Common myeloid progenitor, CD34-positive (primary cell): ENCODE data around the gene SLC23A3.

ENCODE experiments used
- CTCF ChIA-PET: fragments of 350-600 bp; sonication (Branson Sonifier 250); formaldehyde crosslinking; loops from one replicate; lab custom pipeline; 2021; ENCODE audit warnings: antibody characterized with exemption; lab: Charles Lee
- POLR2A ChIA-PET: fragments of 350-600 bp; sonication (Branson Sonifier 250); formaldehyde crosslinking; loops from one replicate; lab custom pipeline; 2021; ENCODE audit warnings: antibody characterized with exemption; lab: Charles Lee
- DNase-seq, 3 donors: peaks; one replicate each; pipeline versions ENCODE4 v3.0.0 to v3.0.0-alpha.2; 2013
- H3K27ac ChIP-seq, 2 experiments: 1 replicate in 1 of 2; 2 replicates in 1 of 2; pipeline ENCODE4 v1.7.0; 2013; ENCODE audit warnings: inconsistent platforms in 2 of 2, low read length in 2 of 2, mild to moderate bottlenecking in 2 of 2, low read depth in 1 of 2, moderate library complexity in 1 of 2; ENCODE audit not compliant: severe bottlenecking in 2 of 2, insufficient read depth in 1 of 2, poor library complexity in 1 of 2
- H3K27me3 ChIP-seq, 5 experiments: replicated peaks in 2 of 5; 1 replicate in 3 of 5; 2 replicates in 2 of 5; pipeline versions ENCODE4 v1.6.1 to v1.7.0; 2013; ENCODE audit warnings: low read length in 4 of 5, mild to moderate bottlenecking in 2 of 5, moderate library complexity in 2 of 5, inconsistent platforms in 1 of 5; ENCODE audit not compliant: insufficient read depth in 5 of 5, control insufficient read depth in 4 of 5
- H3K36me3 ChIP-seq, 4 experiments: 1 replicate in 2 of 4; 2 replicates in 2 of 4; pipeline versions ENCODE4 v1.6.1 to v1.7.0; 2013; ENCODE audit warnings: low read length in 3 of 4, control low read depth in 1 of 4, mild to moderate bottlenecking in 1 of 4; ENCODE audit not compliant: control insufficient read depth in 4 of 4, insufficient read depth in 4 of 4
- H3K4me1 ChIP-seq, 4 experiments: 1 replicate in 3 of 4; 2 replicates in 1 of 4; pipeline versions ENCODE4 v1.6.1 to v1.7.1; 2013; ENCODE audit warnings: low read length in 3 of 4, mild to moderate bottlenecking in 3 of 4, control low read depth in 1 of 4, inconsistent platforms in 1 of 4, moderate library complexity in 1 of 4; ENCODE audit not compliant: control insufficient read depth in 4 of 4, insufficient read depth in 4 of 4; ENCODE audit errors: control extremely low read depth in 1 of 4
- H3K4me3 ChIP-seq, 7 experiments: 1 replicate in 4 of 7; 2 replicates in 3 of 7; pipeline versions ENCODE4 v1.5.1 to v1.7.0; 2013; ENCODE audit warnings: mild to moderate bottlenecking in 7 of 7, low read length in 6 of 7, moderate library complexity in 6 of 7, inconsistent platforms in 2 of 7, low read depth in 2 of 7, control low read depth in 1 of 7; ENCODE audit not compliant: insufficient read depth in 4 of 7, control insufficient read depth in 1 of 7; ENCODE audit errors: extremely low read depth in 1 of 7
- H3K9me3 ChIP-seq, 5 experiments: 1 replicate in 4 of 5; 2 replicates in 1 of 5; pipeline versions ENCODE4 v1.6.1 to v1.7.1; 2013; ENCODE audit warnings: low read length in 4 of 5, mild to moderate bottlenecking in 2 of 5, inconsistent platforms in 1 of 5, low read depth in 1 of 5, moderate library complexity in 1 of 5; ENCODE audit not compliant: control insufficient read depth in 4 of 5, insufficient read depth in 2 of 5; ENCODE audit errors: control extremely low read depth in 1 of 5
- WGBS: methylation state at CpG from one replicate; pipeline ENCODE4 v1.1.5; 2013; ENCODE audit not compliant: insufficient coverage; 5-methylcytosine and 5-hydroxymethylcytosine counted together

Gene SLC23A3

DNA sequence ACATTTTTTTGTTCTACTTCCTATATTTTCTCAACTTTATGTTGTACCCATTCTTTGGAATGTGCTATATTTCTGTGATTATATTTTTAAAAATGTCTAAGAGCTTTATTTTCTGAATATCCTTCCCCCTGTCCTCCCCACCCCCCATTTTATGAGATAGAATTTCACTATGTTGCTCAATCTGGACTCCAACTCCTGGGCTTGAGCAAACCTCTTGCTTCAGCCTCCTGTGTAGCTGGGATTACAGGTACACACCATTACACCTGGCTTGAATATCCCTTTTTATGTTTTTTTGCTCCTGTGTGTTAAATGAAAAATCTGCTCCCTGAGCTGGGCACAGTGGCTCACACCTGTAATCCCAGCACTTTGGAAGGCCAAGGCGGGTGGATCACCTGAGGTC is 27.6 kb upstream of the SLC23A3 start:
- Histone ChIP-seq H3K4me3 (no peak overlapping the region), H3K4me1 (no peaks in the 10 kb centered on the region), H3K9me3 (no peaks in the 10 kb centered on the region), H3K27me3 (no peaks in the 10 kb centered on the region), H3K36me3 (no peaks in the 10 kb centered on the region), H3K27ac (no peak overlapping the region)
- ChIA-PET CTCF (interaction anchor here (0.7 to 1.9 kb wide), 3 partner anchors 15 to 26 kb away, joined by 3 to 8 read pairs (median 4); no protein-coding TSS in a partner anchor), POLR2A (interaction anchor here (0.7 kb wide), 1 partner anchor 53 kb away, joined by 5 read pairs; no protein-coding TSS in a partner anchor)
- WGBS, result no CpG with 5 or more reads among the region's 1 CpG
- DNase-seq, result no peak

DNA sequence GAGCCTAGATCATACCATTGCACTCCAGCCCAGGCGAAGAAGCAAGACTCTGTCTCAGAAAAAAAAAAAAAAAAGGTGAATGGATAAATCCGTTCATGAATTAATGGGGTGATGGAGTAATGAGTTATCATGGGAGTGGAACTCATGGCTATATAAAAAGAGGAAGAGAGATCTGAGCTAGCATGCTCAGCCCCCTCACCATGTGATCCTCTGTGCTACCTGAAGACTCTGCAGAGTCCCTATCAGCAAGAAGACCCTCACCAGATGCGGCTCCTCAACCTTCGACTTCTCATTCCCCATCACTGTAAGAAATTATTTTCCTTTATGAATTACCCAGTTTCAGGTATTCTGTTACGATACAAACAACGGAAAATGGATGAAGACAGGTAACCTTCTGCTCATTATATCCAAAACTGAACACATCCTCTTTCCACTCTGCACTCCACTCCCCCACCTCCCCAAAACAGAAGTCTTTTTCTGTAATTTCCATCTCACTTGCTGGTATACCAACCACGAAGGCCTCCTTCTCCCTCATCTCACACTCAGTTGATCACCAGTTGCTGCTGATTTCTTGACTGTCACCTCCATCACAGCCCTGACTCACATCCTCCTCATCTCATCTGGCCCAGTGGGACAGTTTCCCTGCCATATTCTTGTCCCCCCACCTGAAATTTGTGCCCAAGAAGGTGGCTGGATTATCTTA is 17.1 kb upstream of the SLC23A3 start:
- ChIA-PET CTCF (no interaction called here), POLR2A (no interaction called here)
- Histone ChIP-seq H3K36me3 (peaks cover 10 to 36% (median 30%) of the 10 kb centered on the region in 4 experiments), H3K4me3 (no peak overlapping the region), H3K9me3 (no peaks in the 10 kb centered on the region), H3K4me1 (peaks cover 0 to 17% (median 6%) of the 10 kb centered on the region in 4 experiments), H3K27ac (no peak overlapping the region), H3K27me3 (no peaks in the 10 kb centered on the region)
- DNase-seq, result no peak
- 92% methylated on average over 4 of the region's 7 CpGs for WGBS

DNA sequence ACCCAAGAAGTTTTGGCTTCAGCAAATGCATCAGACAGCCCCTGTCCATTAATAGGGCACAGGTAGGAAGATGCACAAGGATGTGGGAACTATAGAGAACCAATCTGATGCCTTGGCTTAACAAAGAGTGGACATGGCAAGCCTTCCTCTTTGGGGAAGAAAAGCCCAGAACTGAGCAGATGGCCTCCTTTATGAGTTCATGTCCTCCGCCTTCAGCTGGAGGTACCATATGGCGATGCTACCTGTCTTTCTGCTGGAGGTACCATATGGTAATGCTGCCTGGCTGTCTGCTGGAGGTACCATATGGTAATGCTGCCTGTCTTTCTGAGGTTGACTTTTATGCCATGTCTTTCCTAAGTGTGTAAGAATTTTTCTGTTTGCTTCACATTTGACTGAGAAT is 14.3 kb upstream of the SLC23A3 start:
- CTCF ChIA-PET, result interaction anchor here (0.6 to 7.4 kb wide), 5 partner anchors 10 to 571 kb away, joined by 3 to 84 read pairs (median 13); partner anchors contain the start of gene ZFAND2B
- POLR2A ChIA-PET, result no interaction called here
- WGBS, result 100% methylated on average over 2 of the region's 2 CpGs

DNA sequence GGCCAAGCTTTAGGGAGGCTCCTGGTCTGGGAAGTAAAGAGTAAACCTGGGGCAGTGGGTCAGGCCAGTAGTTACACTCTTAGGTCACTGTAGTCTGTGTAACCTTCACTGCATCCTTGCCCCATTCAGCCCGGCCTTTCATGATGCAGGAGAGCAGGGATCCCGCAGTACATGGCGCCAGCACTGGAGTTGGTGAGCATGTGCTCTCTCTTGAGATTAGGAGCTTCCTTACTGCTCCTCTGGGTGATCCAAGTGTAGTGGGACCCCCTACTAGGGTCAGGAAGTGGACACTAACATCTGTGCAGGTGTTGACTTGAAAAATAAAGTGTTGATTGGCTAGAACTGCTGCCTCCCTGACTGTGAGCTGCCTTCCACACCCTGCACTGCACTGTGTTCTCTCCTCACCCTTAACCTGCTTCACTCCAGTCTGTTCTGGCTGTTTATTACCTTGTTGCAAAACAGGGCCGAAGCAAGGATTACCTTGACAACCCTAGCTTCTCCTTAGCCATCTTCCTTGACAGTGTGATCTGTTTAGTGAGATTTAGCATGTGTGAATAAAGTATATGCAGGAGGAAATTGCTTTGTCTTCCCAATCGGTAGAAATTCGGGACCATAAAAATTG is 13.4 kb upstream of the SLC23A3 start:
- Histone ChIP-seq H3K4me1 (peaks cover 5 to 51% (median 29%) of the 10 kb centered on the region in 4 experiments), H3K9me3 (no peaks in the 10 kb centered on the region), H3K27ac (peak overlapping the region in 1 of 2 experiments; percentile 59), H3K36me3 (peaks cover 10 to 61% (median 50%) of the 10 kb centered on the region in 4 experiments), H3K4me3 (no peak overlapping the region), H3K27me3 (no peaks in the 10 kb centered on the region)
- WGBS, result 96% methylated on average over 5 of the region's 6 CpGs
- ChIA-PET CTCF (interaction anchor here (0.7 to 7.4 kb wide), 8 partner anchors 9 to 94 kb away, joined by 3 to 84 read pairs (median 13); partner anchors contain the start of genes SLC23A3 and ZFAND2B), POLR2A (interaction anchor here (1.4 kb wide), 1 partner anchor 11 kb away, joined by 4 read pairs; no protein-coding TSS in a partner anchor)
- no peak for DNase-seq

More for the DNA sequence above, 14.3 kb upstream of the SLC23A3 start:
- no peaks in the 10 kb centered on the region for H3K27me3 ChIP-seq
- no peak overlapping the region for H3K27ac ChIP-seq
- H3K4me3 ChIP-seq, result no peak overlapping the region
- H3K9me3 ChIP-seq, result no peaks in the 10 kb centered on the region
- peaks cover 2 to 45% (median 23%) of the 10 kb centered on the region in 4 experiments for H3K4me1 ChIP-seq
- DNase-seq, result no peak
- H3K36me3 ChIP-seq, result peaks cover 10 to 61% (median 50%) of the 10 kb centered on the region in 4 experiments

DNA sequence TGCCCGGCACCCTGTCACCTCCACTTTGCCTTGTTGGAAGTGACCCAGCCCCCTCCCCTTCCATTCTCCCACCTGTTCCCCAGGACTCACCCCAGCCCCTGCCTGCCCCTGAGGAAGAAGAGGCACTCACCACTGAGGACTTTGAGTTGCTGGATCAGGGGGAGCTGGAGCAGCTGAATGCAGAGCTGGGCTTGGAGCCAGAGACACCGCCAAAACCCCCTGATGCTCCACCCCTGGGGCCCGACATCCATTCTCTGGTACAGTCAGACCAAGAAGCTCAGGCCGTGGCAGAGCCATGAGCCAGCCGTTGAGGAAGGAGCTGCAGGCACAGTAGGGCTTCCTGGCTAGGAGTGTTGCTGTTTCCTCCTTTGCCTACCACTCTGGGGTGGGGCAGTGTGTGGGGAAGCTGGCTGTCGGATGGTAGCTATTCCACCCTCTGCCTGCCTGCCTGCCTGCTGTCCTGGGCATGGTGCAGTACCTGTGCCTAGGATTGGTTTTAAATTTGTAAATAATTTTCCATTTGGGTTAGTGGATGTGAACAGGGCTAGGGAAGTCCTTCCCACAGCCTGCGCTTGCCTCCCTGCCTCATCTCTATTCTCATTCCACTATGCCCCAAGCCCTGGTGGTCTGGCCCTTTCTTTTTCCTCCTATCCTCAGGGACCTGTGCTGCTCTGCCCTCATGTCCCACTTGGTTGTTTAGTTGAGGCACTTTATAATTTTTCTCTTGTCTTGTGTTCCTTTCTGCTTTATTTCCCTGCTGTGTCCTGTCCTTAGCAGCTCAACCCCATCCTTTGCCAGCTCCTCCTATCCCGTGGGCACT is 12.7 kb upstream of the SLC23A3 start:
- ChIA-PET POLR2A (interaction anchor here (1.4 kb wide), 1 partner anchor 10 kb away, joined by 4 read pairs; no protein-coding TSS in a partner anchor), CTCF (interaction anchor here (0.5 to 7.4 kb wide), 14 partner anchors 8 to 113 kb away, joined by 3 to 84 read pairs (median 6); partner anchors contain the start of genes GLB1L, SLC23A3, STK16 and ZFAND2B)
- peak in 2 of 3 donors; percentile 41 to 82 for DNase-seq
- peak overlapping the region in 1 of 2 experiments; percentile 59 for H3K27ac ChIP-seq
- H3K4me1 ChIP-seq, result peaks cover 5 to 54% (median 31%) of the 10 kb centered on the region in 4 experiments
- WGBS, result 27% methylated on average over 3 of the region's 8 CpGs
- H3K36me3 ChIP-seq, result peaks cover 10 to 61% (median 50%) of the 10 kb centered on the region in 4 experiments
- no peaks in the 10 kb centered on the region for H3K27me3 ChIP-seq
- no peaks in the 10 kb centered on the region for H3K9me3 ChIP-seq
- peak overlapping the region in 2 of 7 experiments; percentile 12 to 25 for H3K4me3 ChIP-seq

DNA sequence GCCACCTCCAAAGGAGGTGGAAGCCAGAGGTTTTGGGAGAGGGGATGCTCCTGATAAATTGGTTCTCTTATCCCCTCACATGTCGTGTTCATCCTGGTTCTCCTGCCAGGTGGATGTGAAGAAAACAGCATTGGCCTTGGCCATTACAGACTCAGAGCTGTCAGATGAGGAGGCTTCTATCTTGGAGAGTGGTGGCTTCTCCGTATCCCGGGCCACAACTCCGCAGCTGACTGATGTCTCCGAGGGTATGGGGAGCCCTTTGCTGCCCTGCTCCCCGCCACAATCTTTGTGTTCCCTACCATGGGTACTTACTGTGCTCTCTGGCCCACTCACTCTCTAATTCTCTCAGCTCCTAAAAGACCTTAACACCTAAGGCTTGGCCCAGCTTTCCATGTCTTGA is 11.7 kb upstream of the SLC23A3 start:
- Histone ChIP-seq H3K4me3 (peak overlapping the region in 1 of 7 experiments; percentile 4), H3K9me3 (no peaks in the 10 kb centered on the region), H3K27ac (no peak overlapping the region), H3K4me1 (peaks cover 7 to 59% (median 39%) of the 10 kb centered on the region in 4 experiments), H3K36me3 (peaks cover 10 to 61% (median 50%) of the 10 kb centered on the region in 4 experiments), H3K27me3 (no peaks in the 10 kb centered on the region)
- ChIA-PET CTCF (interaction anchor here (0.8 to 7.4 kb wide), 10 partner anchors 10 to 114 kb away, joined by 3 to 84 read pairs (median 6); partner anchors contain the start of genes SLC23A3 and ZFAND2B), POLR2A (no interaction called here)
- no peak for DNase-seq
- 98% methylated on average over 5 of the region's 6 CpGs for WGBS
